Effector memory CD8-positive, alpha-beta T cell (primary cell): Measurements from ENCODE around the gene KCND2.
"Not testable (repeated sequence)": the region's sequence is repeated elsewhere in the genome, so short reads cannot be mapped to it uniquely, and the experiment has no call there.

Experiments used
- ATAC-seq: fragments of 150-1000 bp; cut with Tn5 transposase; replicated peaks from 2 replicates; pipeline ENCODE4 v1.10.0; 2021; ENCODE audit warnings: mild to moderate bottlenecking, moderate library complexity
- DNase-seq, 3 experiments: peaks; one replicate each; pipeline ENCODE4 v3.0.0; 2021
- H3K27ac Mint-ChIP-seq, 2 donors: one replicate each; pipeline ENCODE4 v1.8.0; 2022; ENCODE audit warnings: mild to moderate bottlenecking in 2 of 2, mixed read lengths in 2 of 2, moderate library complexity in 2 of 2
- H3K27me3 Mint-ChIP-seq, 2 donors: one replicate each; pipeline ENCODE4 v1.8.0; 2022; ENCODE audit warnings: mixed read lengths in 2 of 2
- H3K36me3 Mint-ChIP-seq: one replicate; pipeline ENCODE4 v1.8.0; 2022; ENCODE audit warnings: mild to moderate bottlenecking, moderate library complexity, mixed read lengths; ENCODE audit not compliant: insufficient read depth
- H3K4me1 Mint-ChIP-seq, 2 donors: one replicate each; pipeline ENCODE4 v1.8.0; 2022; ENCODE audit warnings: low read depth in 2 of 2, mixed read lengths in 2 of 2
- H3K4me3 Mint-ChIP-seq, 2 donors: one replicate each; pipeline ENCODE4 v1.8.0; 2022; ENCODE audit warnings: mild to moderate bottlenecking in 2 of 2, mixed read lengths in 2 of 2, moderate library complexity in 2 of 2
- H3K9me3 Mint-ChIP-seq, 2 donors: one replicate each; pipeline ENCODE4 v1.8.0; 2022; ENCODE audit warnings: mixed read lengths in 2 of 2
- total RNA-seq, 9 experiments: gene quantifications; one replicate each; lab custom pipeline; 2026; lab: John Stamatoyannopoulos, UW

The KCND2 gene
- 0 to 0.12 (median 0) reads per million in 9 experiments for total RNA-seq

DNA sequence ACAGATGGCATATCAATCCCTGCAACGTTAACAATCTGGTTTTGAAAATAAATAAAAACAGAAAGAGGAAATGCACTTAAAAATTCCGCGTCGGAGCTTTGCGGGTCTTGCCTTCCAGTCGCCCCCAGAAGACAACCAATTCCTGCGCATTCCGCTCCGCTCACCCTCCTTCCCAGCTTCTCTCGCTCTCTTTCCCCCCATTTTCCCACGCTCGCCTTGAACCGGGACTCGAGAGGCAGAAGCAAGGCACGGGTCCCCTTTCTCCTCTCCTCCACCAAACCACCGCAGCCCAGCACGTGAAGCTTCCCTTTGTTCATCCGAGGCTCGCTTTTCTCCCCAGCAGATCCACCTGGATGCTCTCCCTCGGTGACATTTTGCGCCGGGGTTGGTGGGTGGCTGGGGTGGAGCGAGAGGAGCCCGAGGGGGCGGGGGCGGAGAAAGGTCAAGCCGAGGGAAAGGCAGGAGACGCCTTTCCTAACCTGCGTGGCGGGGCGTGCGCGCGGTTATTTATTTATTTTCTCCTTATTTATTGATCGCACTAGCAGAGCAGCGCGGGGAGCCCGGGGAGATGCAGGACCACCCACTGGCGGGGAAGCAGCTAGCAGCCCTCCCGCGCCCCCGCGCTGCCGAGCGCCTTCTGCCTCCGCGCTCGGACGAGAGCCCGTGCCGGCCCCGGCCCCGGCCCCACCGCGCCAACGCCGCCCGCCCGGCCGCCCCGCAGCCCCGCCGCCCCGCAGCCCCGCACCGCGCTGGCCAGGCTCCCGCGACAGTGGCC is at the start of gene KCND2:
KCND2 (plus strand) TSS at position 475 of the 775 bp plus-strand sequence.
- DNase-seq, result no peak
- no peak for ATAC-seq
- Mint-ChIP-seq H3K27me3 (no peaks in the 10 kb centered on the region), H3K4me3 (peak within 1 kb of the TSS in 1 of 2 donors; percentile 25), H3K36me3 (peaks cover 2% of the 10 kb centered on the region), H3K9me3 (peaks cover 3 to 7% of the 10 kb centered on the region in 2 donors), H3K4me1 (no peaks in the 10 kb centered on the region), H3K27ac (no peak within 1 kb of the TSS)

DNA sequence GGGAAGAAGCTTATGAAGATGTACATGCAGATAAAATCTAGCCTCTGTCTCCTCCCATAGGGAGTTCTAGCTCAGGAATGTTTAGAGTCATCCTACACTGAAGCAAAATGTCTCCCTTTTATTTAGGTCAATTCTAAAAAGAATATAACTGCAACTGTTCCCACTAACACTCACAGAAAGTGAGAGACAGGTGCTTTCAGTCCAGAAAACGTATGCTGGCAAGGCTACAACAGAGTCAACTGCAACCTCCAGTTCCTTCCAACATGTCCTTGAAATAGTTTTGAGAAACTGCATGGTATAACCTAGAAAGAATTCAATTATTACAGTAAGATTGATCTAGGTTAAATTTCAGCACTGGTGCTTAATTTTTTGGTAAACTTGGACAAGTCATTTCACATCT is 46.8 kb upstream of the KCND2 start:
- no peak for ATAC-seq

DNA sequence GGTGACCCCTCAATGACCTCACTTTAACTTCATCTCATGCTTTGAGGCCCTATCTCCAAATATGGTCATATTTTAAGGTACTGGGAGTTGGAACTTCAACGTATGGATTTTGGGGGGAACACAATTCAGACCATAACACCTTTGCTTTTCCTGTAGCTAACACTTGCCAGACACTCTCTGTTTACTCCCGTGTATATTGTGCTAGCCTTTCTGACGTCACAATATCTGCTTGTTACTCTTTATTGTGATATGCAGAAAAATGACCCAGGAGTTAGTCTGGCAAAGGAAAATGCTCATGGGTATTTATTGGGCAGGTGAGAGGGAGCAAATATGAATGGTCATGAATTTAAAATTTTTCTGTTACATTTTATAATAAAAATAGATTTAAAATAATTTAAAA is 45.7 kb upstream of the KCND2 start:
- ATAC-seq (no peak), DNase-seq (no peak)
- Mint-ChIP-seq H3K27me3 (no peaks in the 10 kb centered on the region), H3K4me3 (no peak overlapping the region), H3K36me3 (no peaks in the 10 kb centered on the region), H3K4me1 (no peaks in the 10 kb centered on the region), H3K27ac (no peak overlapping the region), H3K9me3 (peaks cover 20 to 23% of the 10 kb centered on the region in 2 donors)

More for the DNA sequence above, 46.8 kb upstream of the KCND2 start:
- Mint-ChIP-seq H3K4me3 (no peak overlapping the region), H3K36me3 (no peaks in the 10 kb centered on the region), H3K27me3 (no peaks in the 10 kb centered on the region), H3K4me1 (no peaks in the 10 kb centered on the region), H3K27ac (no peak overlapping the region), H3K9me3 (peaks cover 16 to 21% of the 10 kb centered on the region in 2 donors)
- DNase-seq, result no peak

DNA sequence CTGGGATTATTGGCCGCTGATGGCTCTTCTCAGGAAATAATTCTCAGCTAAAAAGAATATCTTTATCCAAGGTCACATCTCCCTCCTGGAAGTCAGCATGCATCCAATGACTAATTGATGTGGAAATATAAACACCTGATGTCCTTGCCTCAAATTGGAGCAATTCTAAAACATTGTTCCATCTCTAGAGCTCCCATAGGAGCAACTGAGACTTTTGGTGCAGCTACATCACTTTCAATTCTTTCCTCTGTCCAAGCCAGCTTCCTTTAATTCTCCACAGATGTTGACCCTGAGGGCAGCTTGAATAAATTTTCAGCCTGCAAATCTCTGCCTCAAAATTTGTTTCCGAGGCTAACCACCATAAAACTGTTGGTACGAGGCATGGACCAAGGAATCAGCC is 43.9 kb upstream of the KCND2 start:
- Mint-ChIP-seq H3K4me1 (no peaks in the 10 kb centered on the region), H3K9me3 (peaks cover 23% of the 10 kb centered on the region in 2 donors), H3K27ac (no peak overlapping the region), H3K4me3 (no peak overlapping the region), H3K27me3 (no peaks in the 10 kb centered on the region), H3K36me3 (no peaks in the 10 kb centered on the region)
- no peak for ATAC-seq
- no peak for DNase-seq

DNA sequence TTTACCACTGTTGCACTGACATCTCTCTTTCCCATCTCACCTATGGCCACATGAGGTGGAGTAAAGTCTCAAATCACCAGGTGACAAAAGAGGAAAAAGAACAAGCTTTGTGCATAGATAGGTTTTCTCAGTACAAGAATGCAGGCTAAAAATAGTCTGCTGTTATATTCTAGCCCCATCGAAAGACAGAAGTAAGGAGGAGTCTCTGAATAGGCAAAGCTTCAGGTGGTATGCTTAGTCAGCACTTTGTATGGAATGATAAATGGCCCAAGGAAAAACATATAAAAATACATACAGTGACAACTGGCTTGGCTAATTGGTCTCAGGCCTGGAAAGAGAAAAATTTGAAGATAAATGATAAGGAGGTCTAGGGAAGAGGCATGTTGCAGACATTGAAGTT is 39.6 kb upstream of the KCND2 start:
- no peaks in the 10 kb centered on the region for H3K27me3 Mint-ChIP-seq
- no peak overlapping the region for H3K27ac Mint-ChIP-seq
- no peak for ATAC-seq

DNA sequence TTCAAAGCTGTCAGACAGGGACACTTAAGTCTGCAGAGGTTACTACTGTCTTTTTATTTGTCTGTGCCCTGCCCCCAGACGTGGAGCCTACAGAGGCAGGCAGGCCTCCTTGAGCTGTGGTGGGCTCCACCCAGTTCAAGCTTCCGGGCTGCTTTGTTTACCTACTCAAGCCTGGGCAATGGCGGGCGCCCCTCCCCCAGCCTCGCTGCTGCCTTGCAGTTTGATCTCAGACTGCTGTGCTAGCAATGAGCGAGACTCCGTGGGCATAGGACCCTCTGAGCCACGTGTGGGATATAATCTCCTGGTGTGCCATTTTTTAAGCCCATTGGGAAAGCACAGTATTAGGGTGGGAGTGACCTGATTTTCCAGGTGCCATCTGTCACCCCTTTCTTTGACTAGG is 32.6 kb upstream of the KCND2 start:
- ATAC-seq, H3K9me3 Mint-ChIP-seq, H3K4me1 Mint-ChIP-seq, H3K27me3 Mint-ChIP-seq, H3K27ac Mint-ChIP-seq, DNase-seq, H3K36me3 Mint-ChIP-seq, H3K4me3 Mint-ChIP-seq: not testable (repeated sequence)

More for the DNA sequence above, 39.6 kb upstream of the KCND2 start:
- Mint-ChIP-seq H3K36me3 (no peaks in the 10 kb centered on the region), H3K9me3 (peaks cover 19 to 20% of the 10 kb centered on the region in 2 donors), H3K4me1 (no peaks in the 10 kb centered on the region), H3K4me3 (no peak overlapping the region)
- DNase-seq, result no peak

DNA sequence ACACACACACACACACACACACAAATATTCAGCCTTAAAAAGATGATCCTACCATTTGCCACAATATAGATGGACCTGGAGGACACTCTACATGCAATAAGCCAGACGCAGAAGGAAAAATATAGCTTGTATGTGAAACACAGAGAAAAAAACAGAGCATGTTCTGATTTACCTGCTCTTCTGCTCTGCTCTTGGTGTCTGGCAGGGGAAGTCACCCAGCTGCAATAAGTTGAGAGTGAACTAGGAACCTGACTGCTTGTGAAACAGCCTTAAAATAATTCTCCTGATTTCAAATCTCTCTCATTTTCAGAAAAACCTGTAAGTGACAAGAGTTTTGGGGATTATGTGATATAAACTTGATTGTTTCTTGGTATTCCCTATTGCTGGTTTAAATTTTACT is 31.0 kb upstream of the KCND2 start:
- no peak for ATAC-seq
- DNase-seq, result no peak
- H3K27ac Mint-ChIP-seq, result no peak overlapping the region
- no peaks in the 10 kb centered on the region for H3K27me3 Mint-ChIP-seq
- H3K4me3 Mint-ChIP-seq, result no peak overlapping the region
- H3K36me3 Mint-ChIP-seq, result no peaks in the 10 kb centered on the region
- H3K4me1 Mint-ChIP-seq, result no peaks in the 10 kb centered on the region
- H3K9me3 Mint-ChIP-seq, result peaks cover 7% of the 10 kb centered on the region in 2 donors

DNA sequence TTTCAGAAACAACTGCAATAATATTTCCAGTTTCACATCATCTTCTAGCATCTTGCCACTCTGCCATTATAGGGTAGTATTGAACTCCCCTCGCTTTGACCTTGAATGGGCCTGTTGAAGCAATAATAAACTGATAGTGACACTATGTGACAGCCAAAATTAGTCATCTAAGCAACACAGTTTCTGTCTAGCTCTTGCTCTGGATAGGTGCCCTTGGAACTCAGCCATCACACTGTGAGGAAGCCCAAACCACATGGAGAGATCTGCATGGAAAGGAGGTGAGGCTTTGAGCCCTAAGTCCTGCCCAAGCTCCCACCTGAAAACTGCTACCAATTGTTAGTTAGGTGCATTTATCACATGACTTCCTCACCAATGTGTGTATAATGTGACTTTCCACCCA is 18.1 kb upstream of the KCND2 start:
- H3K4me1 Mint-ChIP-seq, result no peaks in the 10 kb centered on the region
- H3K27ac Mint-ChIP-seq, result no peak overlapping the region
- ATAC-seq (no peak), DNase-seq (no peak)
- H3K27me3 Mint-ChIP-seq, result no peaks in the 10 kb centered on the region
- H3K4me3 Mint-ChIP-seq, result no peak overlapping the region
- H3K36me3 Mint-ChIP-seq, result no peaks in the 10 kb centered on the region
- H3K9me3 Mint-ChIP-seq, result peaks cover 0 to 7% of the 10 kb centered on the region in 2 donors

DNA sequence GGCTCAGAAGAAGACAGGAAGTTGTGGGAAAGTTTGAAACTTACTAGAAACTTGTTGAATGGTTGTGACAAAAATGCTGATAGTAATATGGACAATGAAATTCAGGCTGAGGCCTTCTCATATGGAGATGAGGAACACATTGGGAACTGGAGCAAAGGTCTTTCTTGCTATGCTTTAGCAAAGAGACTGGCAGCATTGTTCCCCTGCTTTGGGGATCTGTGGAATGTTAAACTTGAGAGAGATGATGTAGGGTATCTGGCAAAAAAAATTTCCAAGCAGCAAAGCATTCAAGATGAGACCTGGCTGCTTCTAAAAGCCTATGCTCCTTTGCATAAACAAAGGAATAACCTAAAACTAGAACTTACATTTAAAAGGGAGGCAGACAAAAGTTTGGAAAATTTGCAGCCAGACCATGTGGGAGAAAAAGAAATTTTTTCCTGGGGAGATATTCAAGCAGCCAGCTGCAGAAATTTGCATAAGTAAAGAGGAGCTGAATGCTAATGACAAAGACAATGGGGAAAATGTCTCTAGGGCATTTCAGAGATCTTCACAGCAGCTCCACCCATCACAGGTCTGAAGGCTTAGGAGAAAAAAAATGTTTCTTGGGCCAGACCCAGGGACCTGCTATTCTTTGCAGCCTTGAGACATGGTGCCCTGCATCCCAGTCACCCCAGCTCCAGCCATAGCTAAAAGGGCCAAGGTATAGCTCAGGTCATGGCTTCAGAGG is 16.5 kb upstream of the KCND2 start:
- Mint-ChIP-seq H3K27ac (no peak overlapping the region), H3K27me3 (no peaks in the 10 kb centered on the region), H3K4me1 (no peaks in the 10 kb centered on the region), H3K36me3 (no peaks in the 10 kb centered on the region), H3K4me3 (no peak overlapping the region), H3K9me3 (peaks cover 0 to 13% of the 10 kb centered on the region in 2 donors)
- no peak for DNase-seq
- no peak for ATAC-seq

DNA sequence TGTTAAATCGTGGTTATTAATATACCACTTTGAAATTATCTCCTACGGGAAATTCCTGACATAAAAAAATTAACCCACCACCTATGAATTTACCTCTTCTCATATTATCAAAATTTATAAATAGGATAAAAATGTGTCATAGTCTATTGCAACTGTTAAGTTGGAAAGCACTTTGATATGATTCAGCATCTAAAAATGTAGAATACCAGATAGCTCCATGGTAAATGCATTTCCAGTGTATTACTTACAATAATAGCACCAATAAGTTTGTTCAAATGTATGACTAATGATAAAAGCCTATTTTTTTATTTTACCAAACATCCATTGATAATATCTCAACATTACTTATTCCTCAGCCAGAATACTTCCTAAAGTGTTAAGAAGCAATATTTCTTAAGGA is 13.6 kb upstream of the KCND2 start:
- Mint-ChIP-seq H3K9me3 (peaks cover 0 to 9% of the 10 kb centered on the region in 2 donors), H3K36me3 (no peaks in the 10 kb centered on the region), H3K4me1 (no peaks in the 10 kb centered on the region), H3K27me3 (no peaks in the 10 kb centered on the region), H3K4me3 (no peak overlapping the region), H3K27ac (no peak overlapping the region)
- DNase-seq (no peak), ATAC-seq (no peak)

DNA sequence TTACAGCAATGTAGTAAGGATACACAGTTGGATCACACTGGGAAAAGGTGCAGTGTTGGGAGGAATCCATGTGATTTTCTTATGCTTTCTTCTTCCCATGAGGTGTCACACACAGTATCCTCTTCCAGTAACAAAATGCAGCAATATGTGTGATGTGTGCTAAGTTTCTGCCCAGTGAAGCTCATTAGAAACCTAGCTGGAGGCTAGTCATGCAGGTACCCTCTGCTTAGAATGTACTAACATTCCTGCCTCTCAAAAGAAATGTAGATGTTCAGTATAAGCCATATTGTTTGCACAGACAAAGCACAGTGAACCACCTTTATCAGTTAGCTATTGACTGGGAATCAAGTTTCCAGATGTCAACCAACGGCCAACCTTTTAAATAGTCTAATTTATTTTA is 12.9 kb upstream of the KCND2 start:
- no peak overlapping the region for H3K4me3 Mint-ChIP-seq
- ATAC-seq (no peak), DNase-seq (no peak)
- no peak overlapping the region for H3K27ac Mint-ChIP-seq
- H3K27me3 Mint-ChIP-seq, result no peaks in the 10 kb centered on the region
- H3K36me3 Mint-ChIP-seq, result no peaks in the 10 kb centered on the region
- H3K9me3 Mint-ChIP-seq, result peaks cover 0 to 6% of the 10 kb centered on the region in 2 donors
- H3K4me1 Mint-ChIP-seq, result no peaks in the 10 kb centered on the region

DNA sequence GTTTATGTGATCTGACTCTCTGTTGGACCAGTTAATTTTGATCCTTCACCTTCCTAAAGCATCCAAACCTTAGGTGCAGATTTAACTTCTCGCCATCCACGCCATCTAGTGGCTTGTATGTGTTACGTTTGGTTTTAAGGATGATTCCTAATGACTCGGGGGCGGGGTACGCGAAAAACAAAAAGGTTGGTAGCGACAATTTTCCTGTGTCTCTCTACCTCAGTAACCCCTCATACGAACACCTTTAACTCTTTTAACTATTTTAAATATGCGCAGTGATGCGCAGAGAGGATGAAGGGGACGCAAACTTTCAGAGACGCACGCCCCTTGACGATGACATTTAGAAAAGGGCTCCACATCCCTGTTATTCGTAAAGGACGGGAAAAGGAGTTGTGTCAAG is 714 bp upstream of the KCND2 start:
- DNase-seq, result no peak
- no peak overlapping the region for H3K4me3 Mint-ChIP-seq

DNA sequence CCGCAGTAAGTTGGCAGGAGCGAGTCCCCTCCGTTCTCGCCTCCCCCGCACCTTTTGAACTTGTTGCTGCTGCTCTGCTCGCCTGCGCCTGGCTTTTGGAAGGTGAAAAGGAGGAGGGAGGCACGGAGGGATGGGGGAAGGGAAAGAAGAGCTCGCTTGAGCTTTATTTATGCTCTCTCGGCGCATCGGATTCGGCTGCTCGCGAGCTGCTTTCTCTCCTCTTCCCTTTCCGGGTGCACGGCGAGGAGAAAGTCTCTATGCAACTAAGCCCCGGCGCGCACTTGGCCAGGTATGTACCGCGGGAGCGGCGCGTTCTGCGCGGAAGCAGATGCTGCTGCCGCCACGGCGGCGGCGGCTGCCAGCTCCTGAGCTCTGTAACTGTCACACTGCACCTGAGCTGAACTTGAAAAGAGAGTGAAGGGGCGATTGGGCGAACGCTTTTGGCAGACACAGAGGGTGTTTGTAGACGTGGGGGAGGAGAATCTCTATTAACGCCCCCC is 551 bp downstream of the KCND2 start:
- no peak for ATAC-seq
- DNase-seq, result no peak
- H3K4me1 Mint-ChIP-seq, result no peaks in the 10 kb centered on the region

More for the DNA sequence above, 714 bp upstream of the KCND2 start:
- H3K27me3 Mint-ChIP-seq, result no peaks in the 10 kb centered on the region
- H3K36me3 Mint-ChIP-seq, result peaks cover 2% of the 10 kb centered on the region
- ATAC-seq, result no peak
- H3K4me1 Mint-ChIP-seq, result no peaks in the 10 kb centered on the region
- no peak overlapping the region for H3K27ac Mint-ChIP-seq
- peaks cover 3 to 7% of the 10 kb centered on the region in 2 donors for H3K9me3 Mint-ChIP-seq

DNA sequence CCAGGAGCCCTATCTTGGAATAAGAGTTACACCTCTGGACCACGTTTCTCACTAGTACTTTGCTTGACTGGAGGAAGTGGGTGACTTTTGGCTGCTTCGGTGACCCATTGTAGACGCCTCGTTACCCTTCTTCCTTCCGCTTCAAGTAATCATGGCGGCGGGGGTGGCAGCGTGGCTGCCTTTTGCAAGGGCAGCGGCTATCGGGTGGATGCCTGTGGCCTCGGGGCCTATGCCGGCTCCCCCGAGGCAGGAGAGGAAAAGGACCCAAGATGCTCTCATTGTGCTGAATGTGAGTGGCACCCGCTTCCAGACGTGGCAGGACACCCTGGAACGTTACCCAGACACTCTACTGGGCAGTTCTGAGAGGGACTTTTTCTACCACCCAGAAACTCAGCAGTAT is 1.5 kb downstream of the KCND2 start:
- no peak for DNase-seq
- Mint-ChIP-seq H3K4me1 (no peaks in the 10 kb centered on the region), H3K4me3 (no peak overlapping the region), H3K36me3 (peaks cover 2% of the 10 kb centered on the region), H3K27me3 (no peaks in the 10 kb centered on the region), H3K9me3 (peaks cover 0 to 7% of the 10 kb centered on the region in 2 donors), H3K27ac (no peak overlapping the region)
- ATAC-seq, result no peak

More for the DNA sequence above, 551 bp downstream of the KCND2 start:
- H3K27ac Mint-ChIP-seq, result no peak overlapping the region
- peaks cover 3 to 7% of the 10 kb centered on the region in 2 donors for H3K9me3 Mint-ChIP-seq
- no peaks in the 10 kb centered on the region for H3K27me3 Mint-ChIP-seq
- H3K36me3 Mint-ChIP-seq, result peaks cover 2% of the 10 kb centered on the region
- peak overlapping the region in 1 of 2 donors; percentile 25 for H3K4me3 Mint-ChIP-seq
